Activated CD4-positive, alpha-beta T cell treated with anti-CD3 and anti-CD28 coated beads, Interleukin-2, amount 50 U/mL, for 1 hour (primary cell): Measurements from ENCODE around the gene PDCD4.
"Not testable (repeated sequence)": the region's sequence is repeated elsewhere in the genome, so short reads cannot be mapped to it uniquely, and the experiment has no call there.

Experiments
- DNase-seq: peaks from one replicate; pipeline ENCODE4 v3.0.0-alpha.2; 2020

PDCD4 gene

GRCh38 chr10:110887560-110887959, 15.8 kb downstream of the PDCD4 start:
- DNase-seq, result no peak

- no peak for DNase-seq
Measured at GRCh38 chr10:110892602-110893288, 21.0 kb downstream of the PDCD4 start.

- DNase-seq, result no peak
Measured at GRCh38 chr10:110893559-110894179, 21.9 kb downstream of the PDCD4 start.

GRCh38 chr10:110897184-110897583, 25.5 kb downstream of the PDCD4 start:
- DNase-seq, result no peak

GRCh38 chr10:110898391-110898790, 26.7 kb downstream of the PDCD4 start:
- no peak for DNase-seq

GRCh38 chr10:110900983-110901382, 29.3 kb downstream of the PDCD4 start:
- DNase-seq, result no peak

GRCh38 chr10:110901954-110902819, 30.5 kb downstream of the PDCD4 start:
- DNase-seq, result no peak

GRCh38 chr10:110903280-110904278, 31.9 kb downstream of the PDCD4 start:
- DNase-seq, result no peak

- DNase-seq, result no peak
Measured at GRCh38 chr10:110910138-110910537, 38.4 kb downstream of the PDCD4 start.

- DNase-seq, result no peak
Measured at GRCh38 chr10:110912374-110912773, 40.6 kb downstream of the PDCD4 start.

- DNase-seq, result no peak
Measured at GRCh38 chr10:110914431-110914830, 42.7 kb downstream of the PDCD4 start.

- DNase-seq, result no peak
Measured at GRCh38 chr10:110915035-110915434, 43.3 kb downstream of the PDCD4 start.

GRCh38 chr10:110915600-110915999, 43.9 kb downstream of the PDCD4 start:
- not testable (repeated sequence) for DNase-seq

- no peak for DNase-seq
Measured at GRCh38 chr10:110916554-110917346, 45.0 kb downstream of the PDCD4 start.

- DNase-seq, result peak; percentile 79
Measured at GRCh38 chr10:110918269-110918642, 46.5 kb downstream of the PDCD4 start.

- DNase-seq, result no peak
Measured at GRCh38 chr10:110918643-110919348, 47.1 kb downstream of the PDCD4 start, which contains the start of gene BBIP1. Gene BBIP1 (minus strand): TSS chr10:110919180. CDS start chr10:110918157, 1,023 bp downstream.

- peak; percentile 96 for DNase-seq
Measured at GRCh38 chr10:110919349-110919931, 47.7 kb downstream of the PDCD4 start, which contains the start of gene SHOC2. Gene SHOC2 (plus strand): TSS chr10:110919604. CDS start chr10:110964359, 44,755 bp downstream.

- no peak for DNase-seq
Measured at GRCh38 chr10:110919971-110920881, 48.5 kb downstream of the PDCD4 start.

GRCh38 chr10:110923856-110924493, 52.2 kb downstream of the PDCD4 start:
- no peak for DNase-seq
